Caco-2 (cell line): ENCODE results near the gene USP10. TPM values are rescaled to one million over a fixed set of nuclear protein-coding genes. Genes with fewer than 3 reads are reported as not detected.

Experiments
- BruUV-seq: library from RNA; stranded (reverse); fragments of 400-500 nt; replicated peaks from 2 replicates; lab custom pipeline; 2021; lab: Mats Ljungman, UMichigan
- CTCF ChIA-PET: fragments of 300-600 bp; sonication (Branson Sonifier 250); formaldehyde crosslinking; loops from one replicate; lab custom pipeline; 2022; ENCODE audit warnings: antibody characterized with exemption; lab: Charles Lee
- POLR2A ChIA-PET: fragments of 300-600 bp; sonication (Branson Sonifier 250); formaldehyde crosslinking; loops from one replicate; lab custom pipeline; 2022; ENCODE audit warnings: antibody characterized with exemption; lab: Charles Lee
- DNase-seq, 2 experiments: peaks; one replicate each; pipeline versions ENCODE4 v3.0.0 to v3.0.0-alpha.2; 2020 to 2022
- H3K27me3 ChIP-seq: replicated peaks from 2 replicates; pipeline ENCODE4 v1.6.0; 2011; ENCODE audit warnings: low read length; ENCODE audit not compliant: control insufficient read depth, insufficient read depth
- H3K36me3 ChIP-seq: 2 replicates; pipeline ENCODE4 v1.5.1; 2011; ENCODE audit warnings: low read length; ENCODE audit not compliant: control insufficient read depth, insufficient read depth
- H3K4me1 ChIP-seq: fragments of 250-450 bp; sonication (Bioruptor Pico); 2 replicates; pipeline ENCODE4 v1.5.1; 2020; ENCODE audit warnings: mild to moderate bottlenecking
- H3K4me3 ChIP-seq: 2 replicates; pipeline ENCODE4 v1.5.1; 2011; ENCODE audit warnings: low read depth, mild to moderate bottlenecking, control low read depth, low read length
- H3K9me3 ChIP-seq: fragments of 250-450 bp; sonication (Bioruptor Pico); 2 replicates; pipeline ENCODE4 v1.5.1; 2020; ENCODE audit warnings: mild to moderate bottlenecking, moderate library complexity
- H3K27ac Mint-ChIP-seq: one replicate; pipeline ENCODE4 v1.8.0; 2022; ENCODE audit warnings: mixed read lengths; ENCODE audit not compliant: unreplicated experiment
- H3K27me3 Mint-ChIP-seq: one replicate; pipeline ENCODE4 v1.8.0; 2022; ENCODE audit warnings: mixed read lengths; ENCODE audit not compliant: insufficient read depth, unreplicated experiment
- H3K36me3 Mint-ChIP-seq: one replicate; pipeline ENCODE4 v1.8.0; 2022; ENCODE audit warnings: mild to moderate bottlenecking, mixed read lengths; ENCODE audit not compliant: insufficient read depth, unreplicated experiment
- H3K4me1 Mint-ChIP-seq: one replicate; pipeline ENCODE4 v1.8.0; 2022; ENCODE audit warnings: low read depth, mixed read lengths; ENCODE audit not compliant: unreplicated experiment
- H3K4me3 Mint-ChIP-seq: one replicate; pipeline ENCODE4 v1.8.0; 2022; ENCODE audit warnings: mild to moderate bottlenecking, moderate library complexity, mixed read lengths; ENCODE audit not compliant: unreplicated experiment
- H3K9me3 Mint-ChIP-seq: one replicate; pipeline ENCODE4 v1.8.0; 2022; ENCODE audit warnings: mixed read lengths; ENCODE audit not compliant: unreplicated experiment
- CTCF ChIP-seq, 2 experiments: fragments of 200-600 bp in 1 of 2; IDR thresholded peaks; 1 replicate in 1 of 2; 2 replicates in 1 of 2; pipeline versions ENCODE4 v1.5.1 to v1.8.0; 2011 to 2022; ENCODE audit warnings: antibody characterized with exemption in 1 of 2, control low read depth in 1 of 2, inconsistent platforms in 1 of 2, low read depth in 1 of 2, low read length in 1 of 2, mild to moderate bottlenecking in 1 of 2, moderate library complexity in 1 of 2; ENCODE audit not compliant: insufficient read depth in 1 of 2, severe bottlenecking in 1 of 2, unreplicated experiment in 1 of 2
- intact Hi-C: fragments of 100-400 bp; cut with micrococcal nuclease; formaldehyde crosslinking; loops from one replicate; pipeline ENCODE4 v1.10.0; 2022; ENCODE audit not compliant: unreplicated experiment
- total RNA-seq: library from RNA; stranded (reverse); gene quantifications from 2 replicates; pipeline ENCODE4 v1.2.3, GENCODE V29; 2022

The USP10 gene
- total RNA-seq, 1 experiment from 2014 or later, result 147 TPM

DNA sequence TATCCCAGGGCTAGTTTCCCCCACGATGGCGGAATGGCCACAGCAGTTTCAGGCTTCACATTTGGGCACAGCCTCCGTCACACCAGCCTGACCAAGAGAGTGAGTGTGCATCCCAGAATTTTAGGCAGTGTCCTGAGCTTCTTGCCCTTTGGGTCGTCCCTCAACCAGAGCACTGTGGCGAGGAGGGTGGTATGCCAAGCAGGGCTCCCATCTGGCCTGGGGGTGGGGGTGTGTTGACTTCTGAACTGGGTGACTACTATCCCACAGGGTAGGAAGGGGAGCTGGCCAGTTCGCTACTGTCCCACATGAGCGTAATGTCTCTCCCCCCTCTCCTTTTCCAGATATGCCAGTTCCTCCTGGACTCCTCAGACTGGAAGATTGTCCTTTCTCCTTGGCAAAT is 16.1 kb downstream of the USP10 start:
- Mint-ChIP-seq H3K4me3 (no peak overlapping the region), H3K9me3 (no peaks in the 10 kb centered on the region), H3K27me3 (no peaks in the 10 kb centered on the region), H3K27ac (no peak overlapping the region), H3K4me1 (peaks cover 49% of the 10 kb centered on the region), H3K36me3 (peaks cover 35% of the 10 kb centered on the region)
- BruUV-seq, result no TSS peak
- no peak for DNase-seq
- Histone ChIP-seq H3K27me3 (no peaks in the 10 kb centered on the region), H3K36me3 (no peaks in the 10 kb centered on the region; the same call in 1 of the 2 replicates), H3K4me1 (peaks cover 19% of the 10 kb centered on the region), H3K4me3 (no peak overlapping the region), H3K9me3 (no peaks in the 10 kb centered on the region)
- no peak for TF ChIP-seq CTCF (IDR thresholded peaks at IDR 0.05; ENCODE audit: insufficient read depth in 1 of 2, low read depth in 1 of 2, low read length in 1 of 2, severe bottlenecking in 1 of 2, unreplicated experiment in 1 of 2)
- CTCF ChIA-PET, result interaction anchor here (3.1 kb wide), 1 partner anchor 10 kb away, joined by 16 read pairs; no protein-coding TSS in a partner anchor
- intact Hi-C loops, result no loop called here
- POLR2A ChIA-PET, result no interaction called here

- H3K4me1 Mint-ChIP-seq, result peaks cover 49% of the 10 kb centered on the region
- Histone ChIP-seq H3K36me3 (no peaks in the 10 kb centered on the region; the same call in 1 of the 2 replicates), H3K4me3 (no peak overlapping the region), H3K9me3 (no peaks in the 10 kb centered on the region), H3K27me3 (no peaks in the 10 kb centered on the region), H3K4me1 (peaks cover 19% of the 10 kb centered on the region)
- TF ChIP-seq CTCF (IDR thresholded peaks at IDR 0.05; ENCODE audit: insufficient read depth in 1 of 2, low read depth in 1 of 2, low read length in 1 of 2, severe bottlenecking in 1 of 2, unreplicated experiment in 1 of 2), result no peak
- ChIA-PET CTCF (interaction anchor here (3.1 kb wide), 1 partner anchor 10 kb away, joined by 16 read pairs; no protein-coding TSS in a partner anchor), POLR2A (no interaction called here)
- no peak for DNase-seq
- BruUV-seq, result no TSS peak
- H3K4me3 Mint-ChIP-seq, result no peak overlapping the region
- H3K27me3 Mint-ChIP-seq, result no peaks in the 10 kb centered on the region
- intact Hi-C loops, result no loop called here
- no peaks in the 10 kb centered on the region for H3K9me3 Mint-ChIP-seq
- no peak overlapping the region for H3K27ac Mint-ChIP-seq
- peaks cover 44% of the 10 kb centered on the region for H3K36me3 Mint-ChIP-seq
These were observed 16.9 kb downstream of the USP10 start for GRCh38 chr16:84716740-84717139.

GRCh38 chr16:84717484-84717883 is 17.7 kb downstream of the USP10 start:
- peaks cover 13% of the 10 kb centered on the region for H3K4me1 ChIP-seq
- POLR2A ChIA-PET, result no interaction called here
- Mint-ChIP-seq H3K27me3 (no peaks in the 10 kb centered on the region), H3K9me3 (no peaks in the 10 kb centered on the region), H3K4me3 (no peak overlapping the region), H3K36me3 (peaks cover 51% of the 10 kb centered on the region), H3K4me1 (peaks cover 52% of the 10 kb centered on the region), H3K27ac (no peak overlapping the region)
- TF ChIP-seq CTCF (IDR thresholded peaks at IDR 0.05; ENCODE audit: insufficient read depth in 1 of 2, low read depth in 1 of 2, low read length in 1 of 2, severe bottlenecking in 1 of 2, unreplicated experiment in 1 of 2), result no peak
- no peak overlapping the region for H3K4me3 ChIP-seq
- intact Hi-C loops, result no loop called here
- no peaks in the 10 kb centered on the region for H3K27me3 ChIP-seq
- no peak for DNase-seq
- CTCF ChIA-PET, result interaction anchor here (3.1 kb wide), 1 partner anchor 9 kb away, joined by 16 read pairs; no protein-coding TSS in a partner anchor
- no peaks in the 10 kb centered on the region for H3K9me3 ChIP-seq
- no peaks in the 10 kb centered on the region; the same call in 1 of the 2 replicates for H3K36me3 ChIP-seq
- BruUV-seq, result no TSS peak
